Activated CD4-positive, alpha-beta memory T cell treated with anti-CD3 and anti-CD28 coated beads for 36 hours (primary cell): Measurements from ENCODE around the gene ZDHHC23. TPM values are rescaled to one million over a fixed set of nuclear protein-coding genes. Genes with fewer than 3 reads are reported as not detected.

ENCODE experiments used
- CTCF ChIA-PET: fragments of 350-600 bp; sonication (Branson Sonifier 250); formaldehyde crosslinking; loops from one replicate; lab custom pipeline; 2021; ENCODE audit warnings: antibody characterized with exemption, inconsistent platforms; lab: Charles Lee
- POLR2A ChIA-PET: fragments of 350-600 bp; sonication (Branson Sonifier 250); formaldehyde crosslinking; loops from one replicate; lab custom pipeline; 2021; ENCODE audit warnings: antibody characterized with exemption; lab: Charles Lee
- DNase-seq: peaks from one replicate; pipeline ENCODE4 v3.0.0-alpha.2; 2020
- H3K27ac Mint-ChIP-seq: one replicate; pipeline ENCODE4 v1.8.0; 2021; ENCODE audit warnings: mixed read lengths
- H3K27me3 Mint-ChIP-seq: one replicate; pipeline ENCODE4 v1.8.0; 2021; ENCODE audit warnings: mixed read lengths
- H3K36me3 Mint-ChIP-seq: one replicate; pipeline ENCODE4 v1.8.0; 2021; ENCODE audit warnings: mixed read lengths
- H3K4me1 Mint-ChIP-seq: one replicate; pipeline ENCODE4 v1.8.0; 2021; ENCODE audit warnings: low read depth, mixed read lengths
- H3K4me3 Mint-ChIP-seq: one replicate; pipeline ENCODE4 v1.8.0; 2021; ENCODE audit warnings: mild to moderate bottlenecking, mixed read lengths
- H3K9me3 Mint-ChIP-seq: one replicate; pipeline ENCODE4 v1.8.0; 2021; ENCODE audit warnings: mixed read lengths
- intact Hi-C: fragments of 100-400 bp; cut with micrococcal nuclease; formaldehyde crosslinking; loops from one replicate; pipeline ENCODE4 v1.15.1; 2023
- total RNA-seq, 2 experiments: library from RNA; stranded (reverse); gene quantifications; one replicate each; pipeline ENCODE4 v1.2.3, GENCODE V29; 2021

Gene ZDHHC23
- total RNA-seq, 2 experiments from 2014 or later: 5.4 to 6.6 TPM

DNA sequence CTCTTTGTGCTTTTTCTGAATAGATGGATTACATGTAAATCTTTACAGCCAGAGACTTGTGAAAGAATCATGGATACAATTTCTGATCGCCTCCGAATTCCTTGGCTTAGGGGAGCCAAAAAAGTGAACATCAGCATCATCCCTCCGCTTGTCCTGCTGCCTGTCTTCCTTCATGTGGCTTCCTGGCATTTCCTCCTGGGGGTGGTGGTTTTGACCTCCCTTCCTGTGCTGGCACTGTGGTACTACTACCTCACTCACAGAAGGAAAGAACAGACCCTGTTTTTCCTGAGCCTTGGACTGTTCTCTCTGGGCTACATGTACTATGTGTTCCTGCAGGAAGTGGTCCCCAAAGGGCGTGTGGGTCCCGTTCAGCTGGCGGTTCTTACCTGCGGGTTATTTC, 5.9 kb downstream of the ZDHHC23 start:
- H3K27ac Mint-ChIP-seq: no peak overlapping the region
- POLR2A ChIA-PET: interaction anchor here (0.7 to 1.4 kb wide), 2 partner anchors 9 to 102 kb away, joined by 3 read pairs; partner anchors contain the start of genes CCDC191 and QTRT2
- CTCF ChIA-PET: no interaction called here
- H3K9me3 Mint-ChIP-seq: no peaks in the 10 kb centered on the region
- intact Hi-C loops: no loop called here
- no peak overlapping the region for H3K4me3 Mint-ChIP-seq
- peaks cover 9% of the 10 kb centered on the region for H3K36me3 Mint-ChIP-seq
- H3K27me3 Mint-ChIP-seq: no peaks in the 10 kb centered on the region
- H3K4me1 Mint-ChIP-seq: peaks cover 19% of the 10 kb centered on the region
- no peak for DNase-seq

GRCh38 chr3:113954091-113954685, 6.4 kb downstream of the ZDHHC23 start:
- no peaks in the 10 kb centered on the region for H3K27me3 Mint-ChIP-seq
- no peaks in the 10 kb centered on the region for H3K9me3 Mint-ChIP-seq
- peaks cover 9% of the 10 kb centered on the region for H3K36me3 Mint-ChIP-seq
- H3K4me1 Mint-ChIP-seq: peaks cover 15% of the 10 kb centered on the region
- DNase-seq: no peak
- intact Hi-C loops: no loop called here
- no peak overlapping the region for H3K4me3 Mint-ChIP-seq
- ChIA-PET CTCF (no interaction called here), POLR2A (interaction anchor here (0.7 to 1.4 kb wide), 2 partner anchors 8 to 102 kb away, joined by 3 read pairs; partner anchors contain the start of genes CCDC191 and QTRT2)
- no peak overlapping the region for H3K27ac Mint-ChIP-seq

DNA sequence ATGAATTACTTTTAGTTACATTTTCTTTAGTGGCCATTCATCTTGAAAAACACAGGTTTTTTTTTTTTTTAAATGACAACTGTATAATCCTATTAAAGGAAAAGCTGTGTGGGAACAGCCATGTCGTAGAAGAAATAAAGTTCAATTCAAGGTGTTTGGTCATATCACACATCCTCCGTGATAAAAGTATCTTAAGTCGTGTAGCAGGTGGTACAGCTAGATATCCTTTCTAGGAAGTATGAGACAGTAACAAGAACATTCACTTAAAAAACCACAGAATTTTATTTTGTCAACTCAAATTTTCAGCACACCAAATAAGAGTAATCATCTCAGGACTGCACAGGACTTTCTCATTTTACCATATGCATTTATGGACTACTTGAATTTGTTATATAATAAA, 16.1 kb downstream of the ZDHHC23 start:
- Mint-ChIP-seq H3K4me1 (peaks cover 7% of the 10 kb centered on the region), H3K9me3 (no peaks in the 10 kb centered on the region), H3K27me3 (no peaks in the 10 kb centered on the region), H3K27ac (no peak overlapping the region), H3K4me3 (no peak overlapping the region), H3K36me3 (no peaks in the 10 kb centered on the region)
- DNase-seq: no peak
- intact Hi-C loops: no loop called here
- POLR2A ChIA-PET: no interaction called here
- CTCF ChIA-PET: no interaction called here

GRCh38 chr3:113966172-113966571, 18.4 kb downstream of the ZDHHC23 start:
- POLR2A ChIA-PET: no interaction called here
- CTCF ChIA-PET: no interaction called here
- Mint-ChIP-seq H3K27me3 (no peaks in the 10 kb centered on the region), H3K27ac (no peak overlapping the region), H3K9me3 (peaks cover under 1% of the 10 kb centered on the region), H3K4me3 (no peak overlapping the region), H3K4me1 (peaks cover 7% of the 10 kb centered on the region), H3K36me3 (peaks cover 2% of the 10 kb centered on the region)
- DNase-seq: no peak
- intact Hi-C loops: no loop called here

DNA sequence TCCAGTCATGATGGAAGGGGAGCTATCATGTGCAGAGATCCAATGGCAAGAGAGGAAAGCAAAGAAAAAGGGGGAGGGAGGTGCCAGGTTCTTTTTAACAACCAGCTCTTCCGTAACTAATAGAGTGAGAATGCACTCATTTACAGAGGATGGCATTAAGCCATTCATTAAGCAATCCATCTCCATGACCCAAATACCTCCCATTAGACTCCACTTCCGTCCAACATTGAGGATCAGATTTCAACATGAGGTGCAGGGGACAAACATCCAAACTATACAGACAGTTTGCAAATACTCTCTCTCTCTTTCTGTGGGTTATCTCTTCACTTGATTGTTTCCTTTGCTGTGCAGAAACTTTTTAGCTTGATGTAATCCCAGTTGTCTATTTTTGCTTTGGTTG, 21.2 kb downstream of the ZDHHC23 start:
- POLR2A ChIA-PET: no interaction called here
- peaks cover 20% of the 10 kb centered on the region for H3K36me3 Mint-ChIP-seq

DNA sequence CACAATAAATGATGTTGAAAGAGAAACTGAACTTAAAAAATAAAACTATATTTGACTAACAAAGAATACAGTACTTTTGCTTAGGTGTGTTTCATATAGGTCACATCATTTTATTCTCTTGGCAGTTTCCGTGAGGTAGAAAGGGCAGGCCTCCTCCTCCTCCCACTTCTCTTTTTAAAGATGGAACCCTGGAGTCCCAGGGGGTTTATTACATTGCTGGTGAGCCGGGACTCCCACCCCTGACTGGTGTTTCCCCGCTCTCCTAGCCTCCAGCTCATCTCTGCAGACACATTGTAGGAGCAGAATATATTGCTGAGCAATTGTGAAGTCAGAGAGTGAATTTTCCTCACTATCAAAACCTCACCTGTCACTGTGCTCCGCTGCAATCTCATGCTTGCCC, 30.0 kb downstream of the ZDHHC23 start:
- peaks cover 48% of the 10 kb centered on the region for H3K36me3 Mint-ChIP-seq
- no peaks in the 10 kb centered on the region for H3K27me3 Mint-ChIP-seq
- no peaks in the 10 kb centered on the region for H3K4me1 Mint-ChIP-seq
- ChIA-PET CTCF (no interaction called here), POLR2A (no interaction called here)
- no peak overlapping the region for H3K4me3 Mint-ChIP-seq
- no peak for DNase-seq
- H3K27ac Mint-ChIP-seq: no peak overlapping the region
- H3K9me3 Mint-ChIP-seq: peaks cover 18% of the 10 kb centered on the region
- intact Hi-C loops: no loop called here

More for the DNA sequence above, 21.2 kb downstream of the ZDHHC23 start:
- H3K4me3 Mint-ChIP-seq: no peak overlapping the region
- no peak for DNase-seq
- H3K9me3 Mint-ChIP-seq: peaks cover 27% of the 10 kb centered on the region
- H3K27me3 Mint-ChIP-seq: no peaks in the 10 kb centered on the region
- CTCF ChIA-PET: no interaction called here
- intact Hi-C loops: no loop called here
- peaks cover 3% of the 10 kb centered on the region for H3K4me1 Mint-ChIP-seq
- H3K27ac Mint-ChIP-seq: no peak overlapping the region

- no peak overlapping the region for H3K4me3 Mint-ChIP-seq
- POLR2A ChIA-PET: no interaction called here
- no peak overlapping the region for H3K27ac Mint-ChIP-seq
- intact Hi-C loops: no loop called here
- H3K9me3 Mint-ChIP-seq: peaks cover under 1% of the 10 kb centered on the region
- CTCF ChIA-PET: no interaction called here
- H3K36me3 Mint-ChIP-seq: peaks cover 33% of the 10 kb centered on the region
- no peaks in the 10 kb centered on the region for H3K4me1 Mint-ChIP-seq
- DNase-seq: no peak
- no peaks in the 10 kb centered on the region for H3K27me3 Mint-ChIP-seq
Measured at GRCh38 chr3:113979916-113980315, 32.1 kb downstream of the ZDHHC23 start.

- POLR2A ChIA-PET: no interaction called here
- no peak overlapping the region for H3K4me3 Mint-ChIP-seq
- peaks cover 4% of the 10 kb centered on the region for H3K4me1 Mint-ChIP-seq
Measured at GRCh38 chr3:113981803-113982202, 34.0 kb downstream of the ZDHHC23 start.

GRCh38 chr3:113983544-113983943, 35.7 kb downstream of the ZDHHC23 start:
- Mint-ChIP-seq H3K36me3 (peaks cover 22% of the 10 kb centered on the region), H3K4me3 (no peak overlapping the region), H3K9me3 (no peaks in the 10 kb centered on the region), H3K27me3 (no peaks in the 10 kb centered on the region), H3K27ac (no peak overlapping the region), H3K4me1 (peaks cover 4% of the 10 kb centered on the region)
- CTCF ChIA-PET: no interaction called here
- no peak for DNase-seq
- intact Hi-C loops: no loop called here
- POLR2A ChIA-PET: no interaction called here

More at GRCh38 chr3:113981803-113982202, 34.0 kb downstream of the ZDHHC23 start:
- Mint-ChIP-seq H3K27me3 (no peaks in the 10 kb centered on the region), H3K9me3 (no peaks in the 10 kb centered on the region), H3K36me3 (peaks cover 28% of the 10 kb centered on the region), H3K27ac (no peak overlapping the region)
- CTCF ChIA-PET: no interaction called here
- DNase-seq: no peak
- intact Hi-C loops: no loop called here

DNA sequence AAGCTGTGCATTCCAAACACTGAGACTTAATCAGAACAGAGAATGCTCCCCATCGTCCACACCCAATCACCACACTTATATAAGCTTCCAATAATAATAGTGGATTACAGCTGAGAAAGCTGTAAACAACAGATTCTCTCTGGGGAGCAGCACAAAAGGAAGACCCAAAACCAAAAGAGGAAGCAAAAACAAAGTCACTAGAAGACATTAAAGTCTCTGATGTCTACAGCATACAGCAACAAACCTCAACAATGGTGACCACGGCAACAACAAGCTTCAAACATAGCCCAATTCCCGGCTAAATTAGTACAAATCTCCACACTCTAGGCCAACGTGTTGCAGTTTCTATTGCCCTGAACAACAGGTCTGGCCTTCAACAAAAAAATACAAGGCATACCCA, 37.7 kb downstream of the ZDHHC23 start:
- no peaks in the 10 kb centered on the region for H3K27me3 Mint-ChIP-seq
- no peak for DNase-seq
- no peak overlapping the region for H3K4me3 Mint-ChIP-seq
- POLR2A ChIA-PET: no interaction called here
- H3K36me3 Mint-ChIP-seq: peaks cover 12% of the 10 kb centered on the region
- intact Hi-C loops: no loop called here
- CTCF ChIA-PET: interaction anchor here (0.7 to 0.9 kb wide), 2 partner anchors 9 to 141 kb away, joined by 3 read pairs; no protein-coding TSS in a partner anchor
- no peak overlapping the region for H3K27ac Mint-ChIP-seq
- H3K9me3 Mint-ChIP-seq: no peaks in the 10 kb centered on the region
- H3K4me1 Mint-ChIP-seq: peaks cover 4% of the 10 kb centered on the region

GRCh38 chr3:114005481-114005880, 57.7 kb downstream of the ZDHHC23 start:
- CTCF ChIA-PET: interaction anchor here (0.6 kb wide), 1 partner anchor 131 kb away, joined by 4 read pairs; no protein-coding TSS in a partner anchor
- POLR2A ChIA-PET: no interaction called here
- Mint-ChIP-seq H3K27ac (no peak overlapping the region), H3K9me3 (peaks cover 4% of the 10 kb centered on the region), H3K36me3 (peaks cover 15% of the 10 kb centered on the region), H3K4me3 (no peak overlapping the region), H3K27me3 (no peaks in the 10 kb centered on the region), H3K4me1 (no peaks in the 10 kb centered on the region)
- intact Hi-C loops: no loop called here
- no peak for DNase-seq

DNA sequence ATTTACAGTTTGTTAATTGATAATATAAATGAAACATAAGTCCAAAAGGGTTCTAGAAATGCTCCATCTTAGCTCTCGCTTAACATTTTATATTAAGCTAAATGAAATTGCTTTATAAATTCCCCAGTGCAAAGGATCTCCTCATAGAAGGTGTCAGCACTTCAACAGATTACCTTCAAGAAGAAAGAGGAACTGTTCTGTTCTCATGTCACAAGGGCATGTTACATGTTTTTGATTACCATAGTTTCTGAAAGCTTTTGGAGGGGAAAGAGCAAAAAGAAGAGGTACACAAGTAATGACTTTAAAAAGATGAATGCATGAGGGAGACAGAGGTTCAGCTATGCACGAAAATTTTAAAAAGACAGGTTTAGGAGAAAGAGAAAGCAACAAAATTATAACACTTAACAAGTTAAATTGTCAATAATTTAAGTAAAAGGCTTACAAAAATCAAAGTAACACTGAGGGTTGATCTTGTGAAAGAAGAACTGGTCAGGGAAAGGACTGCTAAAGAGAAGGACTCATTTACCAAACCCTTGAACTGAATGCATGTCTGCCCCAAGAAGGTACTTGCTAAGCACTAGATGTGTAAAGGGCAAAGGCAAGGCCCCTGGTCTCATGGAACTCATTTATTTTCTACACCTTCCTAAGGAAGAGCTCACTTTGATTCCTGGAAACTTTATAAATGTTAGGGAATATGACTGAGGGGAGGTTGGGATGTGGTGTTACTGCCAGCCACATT, 63.4 kb downstream of the ZDHHC23 start:
- intact Hi-C loops: no loop called here
- CTCF ChIA-PET: no interaction called here
- H3K27ac Mint-ChIP-seq: no peak overlapping the region
- no peak for DNase-seq
- H3K4me1 Mint-ChIP-seq: no peaks in the 10 kb centered on the region
- no peak overlapping the region for H3K4me3 Mint-ChIP-seq
- peaks cover 5% of the 10 kb centered on the region for H3K36me3 Mint-ChIP-seq
- POLR2A ChIA-PET: no interaction called here
- H3K27me3 Mint-ChIP-seq: no peaks in the 10 kb centered on the region
- H3K9me3 Mint-ChIP-seq: no peaks in the 10 kb centered on the region
